Measurements from ENCODE around the gene CCL3.
A peak's percentile ranks its signal among the peaks of the same experiment; 100 is the strongest.
"Not testable (repeated sequence)": the region's sequence is repeated elsewhere in the genome, so short reads cannot be mapped to it uniquely, and the experiment has no call there.

CCL3 gene

GRCh38 chr17:36115649-36115977 lies 25.7 kb upstream of the CCL3 start:
- not testable (repeated sequence) for DNase-seq

- DNase-seq: not testable (repeated sequence)
These were observed 25.2 kb upstream of the CCL3 start for GRCh38 chr17:36114971-36115648.

- DNase-seq: not testable (repeated sequence)
These were observed 23.2 kb upstream of the CCL3 start for GRCh38 chr17:36113131-36113530.

GRCh38 chr17:36112572-36112971 lies 22.6 kb upstream of the CCL3 start:
- DNase-seq: no peak

- DNase-seq: peak in 1 of 4 experiments; percentile 2
These were observed 21.1 kb upstream of the CCL3 start for GRCh38 chr17:36111068-36111490.

GRCh38 chr17:36108265-36108664 lies 18.3 kb upstream of the CCL3 start:
- DNase-seq: peak; percentile 45 to 69 (median 64)

GRCh38 chr17:36107660-36108059 lies 17.7 kb upstream of the CCL3 start:
- no peak for DNase-seq

- no peak for DNase-seq
These were observed 16.5 kb upstream of the CCL3 start for GRCh38 chr17:36106493-36106835.

- DNase-seq: peak in 3 of 4 experiments; percentile 45 to 64 (median 59)
These were observed 16.0 kb upstream of the CCL3 start for GRCh38 chr17:36105781-36106492.

GRCh38 chr17:36104701-36105181 lies 14.8 kb upstream of the CCL3 start:
- peak; percentile 47 to 75 (median 72) for DNase-seq

- DNase-seq: not testable (repeated sequence)
These were observed 14.3 kb upstream of the CCL3 start for GRCh38 chr17:36104246-36104645.

- DNase-seq: peak; percentile 59 to 84 (median 74)
These were observed 13.5 kb upstream of the CCL3 start, which contains the start of gene CCL4 for GRCh38 chr17:36103401-36103975. TSS of gene CCL4 (plus strand) at chr17:36103827. CDS start at chr17:36103906, 79 bp downstream.

- DNase-seq: peak in 3 of 4 experiments; percentile 35 to 59 (median 49)
These were observed 9.1 kb upstream of the CCL3 start for GRCh38 chr17:36099004-36099403.

GRCh38 chr17:36095992-36096391 lies 6.0 kb upstream of the CCL3 start:
- no peak for DNase-seq

GRCh38 chr17:36094746-36095145 lies 4.8 kb upstream of the CCL3 start:
- no peak for DNase-seq

- DNase-seq: no peak
These were observed 4.3 kb upstream of the CCL3 start for GRCh38 chr17:36094232-36094631.

- not testable (repeated sequence) for DNase-seq
These were observed 2.8 kb upstream of the CCL3 start for GRCh38 chr17:36092715-36093114.

GRCh38 chr17:36092230-36092629 lies 2.3 kb upstream of the CCL3 start:
- peak; percentile 48 to 71 (median 64) for DNase-seq

- DNase-seq: peak in 3 of 4 experiments; percentile 17 to 44 (median 19)
These were observed 541 bp downstream of the CCL3 start for GRCh38 chr17:36089339-36089865.

- DNase-seq: peak; percentile 38 to 71 (median 60)
These were observed 1.1 kb downstream of the CCL3 start for GRCh38 chr17:36088670-36089338.

- DNase-seq: peak in 3 of 4 experiments; percentile 27 to 37 (median 34)
These were observed 1.9 kb downstream of the CCL3 start for GRCh38 chr17:36087897-36088572.

GRCh38 chr17:36087471-36087870 lies 2.5 kb downstream of the CCL3 start:
- DNase-seq: not testable (repeated sequence)
